Liver (tissue), 9 donors: ENCODE results near the gene TBC1D20. TPM values are rescaled to one million over a fixed set of nuclear protein-coding genes. Genes with fewer than 3 reads are reported as not detected.

ENCODE experiments used
- DNase-seq: peaks from one replicate; pipeline ENCODE4 v3.0.0-alpha.2; 2017; ENCODE audit warnings: low spot score
- H3K27ac ChIP-seq, 2 donors: one replicate each; pipeline ENCODE4 v1.7.0; 2013; ENCODE audit warnings: inconsistent platforms in 2 of 2, low read length in 2 of 2, control low read depth in 1 of 2, low read depth in 1 of 2, mild to moderate bottlenecking in 1 of 2
- H3K27me3 ChIP-seq, 4 donors: one replicate each; pipeline versions ENCODE4 v1.6.1 to v1.7.0; 2013; ENCODE audit warnings: low read length in 3 of 4, inconsistent platforms in 1 of 4, mild to moderate bottlenecking in 1 of 4, moderate library complexity in 1 of 4; ENCODE audit not compliant: control insufficient read depth in 4 of 4, insufficient read depth in 4 of 4
- H3K36me3 ChIP-seq, 4 donors: one replicate each; pipeline versions ENCODE4 v1.6.1 to v1.7.0; 2013; ENCODE audit warnings: low read length in 3 of 4, mild to moderate bottlenecking in 3 of 4, low read depth in 1 of 4, moderate library complexity in 1 of 4; ENCODE audit not compliant: control insufficient read depth in 4 of 4, insufficient read depth in 3 of 4
- H3K4me1 ChIP-seq, 4 donors: one replicate each; pipeline versions ENCODE4 v1.6.1 to v1.7.0; 2013; ENCODE audit warnings: low read length in 3 of 4, mild to moderate bottlenecking in 3 of 4, moderate library complexity in 1 of 4; ENCODE audit not compliant: control insufficient read depth in 4 of 4, insufficient read depth in 4 of 4
- H3K4me3 ChIP-seq, 3 donors: one replicate each; pipeline versions ENCODE4 v1.6.1 to v1.7.0; 2013; ENCODE audit warnings: low read length in 3 of 3, control low read depth in 1 of 3, low read depth in 1 of 3, mild to moderate bottlenecking in 1 of 3
- H3K9ac ChIP-seq, 2 donors: one replicate each; pipeline ENCODE4 v1.7.0; 2013; ENCODE audit warnings: low read length in 2 of 2, mild to moderate bottlenecking in 2 of 2, moderate library complexity in 2 of 2, control low read depth in 1 of 2, low read depth in 1 of 2
- H3K9me3 ChIP-seq, 4 donors: one replicate each; pipeline versions ENCODE4 v1.6.1 to v1.7.0; 2013; ENCODE audit warnings: low read length in 3 of 4; ENCODE audit not compliant: control insufficient read depth in 4 of 4
- ATF3 ChIP-seq: IDR thresholded peaks from 2 replicates; pipeline ENCODE4 v1.6.1; 2016; ENCODE audit warnings: antibody characterized with exemption
- EGR1 ChIP-seq, 2 donors: IDR thresholded peaks; 2 replicates each; pipeline ENCODE4 v1.6.1; 2016 to 2018; ENCODE audit warnings: antibody characterized with exemption in 2 of 2, low read depth in 2 of 2
- FOXA1 ChIP-seq: IDR thresholded peaks from 2 replicates; pipeline ENCODE4 v1.6.1; 2016; ENCODE audit warnings: antibody characterized with exemption
- FOXA2 ChIP-seq: IDR thresholded peaks from 2 replicates; pipeline ENCODE4 v1.6.1; 2016; ENCODE audit warnings: antibody characterized with exemption
- HNF4A ChIP-seq, 2 donors: conservative IDR thresholded peaks; 2 replicates each; pipeline ENCODE4 v1.6.1; 2016; ENCODE audit warnings: antibody characterized with exemption in 2 of 2, mild to moderate bottlenecking in 2 of 2
- HNF4G ChIP-seq: IDR thresholded peaks from 2 replicates; pipeline ENCODE4 v1.6.1; 2016; ENCODE audit warnings: antibody characterized with exemption
- JUND ChIP-seq, 2 donors: IDR thresholded peaks; 2 replicates each; pipeline ENCODE4 v1.6.1; 2016; ENCODE audit warnings: antibody characterized with exemption in 2 of 2
- NR2F2 ChIP-seq: IDR thresholded peaks from 2 replicates; pipeline ENCODE4 v1.6.1; 2016; ENCODE audit warnings: antibody characterized with exemption
- RAD21 ChIP-seq, 2 donors: IDR thresholded peaks; 2 replicates each; pipeline ENCODE4 v1.6.1; 2016; ENCODE audit warnings: antibody characterized with exemption in 2 of 2, mild to moderate bottlenecking in 2 of 2
- REST ChIP-seq: IDR thresholded peaks from 2 replicates; pipeline ENCODE4 v1.6.1; 2016; ENCODE audit warnings: antibody characterized with exemption, mild to moderate bottlenecking
- RXRA ChIP-seq, 2 donors: IDR thresholded peaks; 2 replicates each; pipeline ENCODE4 v1.6.1; 2017 to 2018; ENCODE audit warnings: antibody characterized with exemption in 2 of 2, mild to moderate bottlenecking in 1 of 2
- SP1 ChIP-seq: IDR thresholded peaks from 2 replicates; pipeline ENCODE4 v1.6.1; 2018; ENCODE audit warnings: antibody characterized with exemption, mild to moderate bottlenecking
- TAF1 ChIP-seq: conservative IDR thresholded peaks from 2 replicates; pipeline ENCODE4 v1.6.1; 2016; ENCODE audit warnings: antibody characterized with exemption, mild to moderate bottlenecking
- YY1 ChIP-seq: IDR thresholded peaks from 2 replicates; pipeline ENCODE4 v1.6.1; 2016; ENCODE audit warnings: antibody characterized with exemption, mild to moderate bottlenecking
- ZBTB33 ChIP-seq: IDR thresholded peaks from 2 replicates; pipeline ENCODE4 v1.6.1; 2016; ENCODE audit warnings: antibody characterized with exemption
- WGBS: extraction: QIAGEN DNeasy Blood & Tissue Kit; methylation state at CpG from one replicate; pipeline ENCODE4 v1.1.7; 2013; 5-methylcytosine and 5-hydroxymethylcytosine counted together
- polyA plus RNA-seq, 2 donors: library from polyadenylated mRNA; stranded (reverse) in 1 of 2; unstranded in 1 of 2; fragments of 200-250 nt in 1 of 2; fragments of >200 nt in 1 of 2; fragmentation: Nextera tagmentation in 1 of 2; extraction: Ambion mirVana in 1 of 2; gene quantifications; one replicate each; pipeline versions ENCODE4 v1.2.1 to v1.2.3, GENCODE V29; 2013 to 2015
- total RNA-seq, 2 donors: library from RNA; depleted of rRNA; stranded (reverse); fragments of >200 nt; gene quantifications; one replicate each; pipeline ENCODE4 v1.2.3, GENCODE V29; 2014
- TF ChIP-seq, protein P1 (sequence below): IDR thresholded peaks from 2 replicates; pipeline ENCODE4 v1.6.1; 2016; ENCODE audit warnings: antibody characterized with exemption
- donor health status: healthy.
- donor health status: healthy.
- donor health status: healthy.
- donor health status: healthy.
- donor health status: healthy.

The TBC1D20 gene
- total and polyA plus RNA-seq, 4 donors: 8.7 to 18.9 (median 11.9) TPM

DNA sequence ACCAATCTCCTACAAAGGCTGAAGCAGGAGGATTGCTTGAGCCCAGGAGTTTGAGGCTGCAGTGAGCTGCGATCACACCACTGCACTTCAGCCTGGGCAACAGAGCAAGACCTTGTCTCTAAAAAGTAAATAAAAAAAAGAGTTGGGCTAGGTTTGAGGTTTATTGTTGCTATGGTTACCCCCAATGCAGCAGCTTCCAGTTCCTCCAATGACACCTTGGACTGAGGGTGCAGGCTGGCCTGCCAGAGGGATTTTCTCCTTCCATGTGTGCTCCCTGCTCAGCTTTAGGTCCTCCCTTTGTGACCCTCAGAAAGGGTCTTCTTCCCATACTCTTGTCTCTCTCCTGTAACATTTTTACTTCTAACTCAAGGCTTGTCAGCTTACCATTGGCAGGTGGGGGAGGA is 10.6 kb upstream of the TBC1D20 start:
- no peak for DNase-seq
- H3K4me1 ChIP-seq: peaks cover 0 to 8% (median 4%) of the 10 kb centered on the region in 4 donors
- WGBS: 81% methylated on average over 1 of the region's 1 CpG
- TF ChIP-seq ZBTB33: no peak
- no peak for TF ChIP-seq EGR1 (IDR thresholded peaks at IDR 0.05; ENCODE audit: low read depth in 2 of 2)
- no peak for TF ChIP-seq FOXA1
- TF ChIP-seq HNF4A (conservative IDR thresholded peaks at IDR 0.05): no peak
- no peak for TF ChIP-seq YY1
- TF ChIP-seq RAD21 (IDR thresholded peaks at IDR 0.05): no peak
- no peak for TF ChIP-seq HNF4G
- no peak for TF ChIP-seq TAF1
- no peak for TF ChIP-seq ATF3
- no peak for TF ChIP-seq REST
- TF ChIP-seq NR2F2: no peak
- TF ChIP-seq, protein P1, sequence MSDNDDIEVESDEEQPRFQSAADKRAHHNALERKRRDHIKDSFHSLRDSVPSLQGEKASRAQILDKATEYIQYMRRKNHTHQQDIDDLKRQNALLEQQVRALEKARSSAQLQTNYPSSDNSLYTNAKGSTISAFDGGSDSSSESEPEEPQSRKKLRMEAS: no peak
- no peak overlapping the region for H3K4me3 ChIP-seq
- no peak overlapping the region for H3K27ac ChIP-seq
- no peaks in the 10 kb centered on the region for H3K27me3 ChIP-seq
- peaks cover 0 to 2% (median 0%) of the 10 kb centered on the region in 4 donors for H3K36me3 ChIP-seq
- no peak overlapping the region for H3K9ac ChIP-seq
- H3K9me3 ChIP-seq: peaks cover 0 to 6% (median 3%) of the 10 kb centered on the region in 4 donors

GRCh38 chr20:472137-472846 is 10.0 kb upstream of the TBC1D20 start:
- 87% methylated on average over 9 of the region's 9 CpGs for WGBS
- H3K9me3 ChIP-seq: peaks cover 0 to 10% (median 3%) of the 10 kb centered on the region in 4 donors
- peaks cover 0 to 8% (median 4%) of the 10 kb centered on the region in 4 donors for H3K4me1 ChIP-seq
- no peak overlapping the region for H3K9ac ChIP-seq
- no peak for DNase-seq
- H3K27ac ChIP-seq: no peak overlapping the region
- H3K36me3 ChIP-seq: peaks cover 0 to 2% (median 0%) of the 10 kb centered on the region in 4 donors
- H3K4me3 ChIP-seq: no peak overlapping the region
- no peaks in the 10 kb centered on the region for H3K27me3 ChIP-seq
- TF ChIP-seq HNF4A (conservative IDR thresholded peaks at IDR 0.05) (peak; percentile 49 to 74), ATF3 (no peak), NR2F2 (no peak), FOXA1 (no peak), JUND (IDR thresholded peaks at IDR 0.05) (no peak), RXRA (IDR thresholded peaks at IDR 0.05) (peak in 1 of 2 donors; percentile 20), YY1 (no peak), RAD21 (IDR thresholded peaks at IDR 0.05) (no peak), ZBTB33 (no peak), EGR1 (IDR thresholded peaks at IDR 0.05; ENCODE audit: low read depth in 2 of 2) (no peak), TAF1 (no peak), SP1 (peak; percentile 57), FOXA2 (no peak), REST (no peak), HNF4G (no peak)
- TF ChIP-seq, protein P1: no peak
